Thyroid gland (tissue), 4 donors: ENCODE data around the gene MRFAP1. TPM values are rescaled to one million over a fixed set of nuclear protein-coding genes. Genes with fewer than 3 reads are reported as not detected.
"Not testable (repeated sequence)": the region's sequence is repeated elsewhere in the genome, so short reads cannot be mapped to it uniquely, and the experiment has no call there.

ENCODE experiments used
- DNase-seq, 2 donors: peaks; one replicate each; pipeline ENCODE4 v3.0.0-alpha.2; 2019
- H3K27ac ChIP-seq, 3 donors: fragments of 200-600 bp; sonication (generic); 1 replicate in 2 of 3; 2 replicates in 1 of 3; pipeline ENCODE4 v1.5.1; 2016 to 2019; ENCODE audit warnings: mild to moderate bottlenecking in 1 of 3, moderate library complexity in 1 of 3
- H3K27me3 ChIP-seq: fragments of 200-600 bp; sonication (generic); one replicate; pipeline ENCODE4 v1.5.1; 2019
- H3K36me3 ChIP-seq, 2 donors: fragments of 200-600 bp; sonication (generic); one replicate each; pipeline ENCODE4 v1.5.1; 2016 to 2019
- H3K4me1 ChIP-seq, 2 donors: fragments of 200-600 bp; sonication (generic); one replicate each; pipeline ENCODE4 v1.5.1; 2017 to 2019
- H3K4me3 ChIP-seq, 3 donors: fragments of 200-600 bp; sonication (generic); replicated peaks in 1 of 3; 1 replicate in 2 of 3; 2 replicates in 1 of 3; pipeline ENCODE4 v1.5.1; 2016; ENCODE audit warnings: mild to moderate bottlenecking in 1 of 3
- H3K9me3 ChIP-seq: fragments of 200-600 bp; sonication (generic); one replicate; pipeline ENCODE4 v1.5.1; 2017
- POLR2A ChIP-seq, 2 donors: fragments of 450-650 bp; IDR thresholded peaks; one replicate each; pipeline ENCODE4 v1.6.1; 2017; ENCODE audit warnings: antibody characterized with exemption in 2 of 2, mild to moderate bottlenecking in 2 of 2, moderate library complexity in 1 of 2
- WGBS, 2 donors: methylation state at CpG; one replicate each; pipeline ENCODE4 v1.1.5; 2017; 5-methylcytosine and 5-hydroxymethylcytosine counted together
- intact Hi-C: fragments of 100-400 bp; cut with DNase I; formaldehyde crosslinking; loops from one replicate; pipeline ENCODE4 v1.15.1; 2023
- total RNA-seq, 4 donors: library from RNA; depleted of rRNA; stranded (reverse); fragments of >200 nt; gene quantifications; one replicate each; pipeline ENCODE4 v1.2.3, GENCODE V29; 2016
- TF ChIP-seq, protein P1 (sequence below), 6 experiments: fragments of 200-600 bp in 3 of 6; fragments of 450-650 bp in 3 of 6; sonication (generic) in 3 of 6; IDR thresholded peaks; one replicate each; pipeline ENCODE4 v1.5.1; 2016 to 2019; ENCODE audit warnings: antibody characterized with exemption in 6 of 6, mild to moderate bottlenecking in 2 of 6, inconsistent platforms in 1 of 6, moderate library complexity in 1 of 6

The MRFAP1 gene
- total RNA-seq, 4 donors from 2014 or later, result 258 to 314 (median 288) TPM

DNA sequence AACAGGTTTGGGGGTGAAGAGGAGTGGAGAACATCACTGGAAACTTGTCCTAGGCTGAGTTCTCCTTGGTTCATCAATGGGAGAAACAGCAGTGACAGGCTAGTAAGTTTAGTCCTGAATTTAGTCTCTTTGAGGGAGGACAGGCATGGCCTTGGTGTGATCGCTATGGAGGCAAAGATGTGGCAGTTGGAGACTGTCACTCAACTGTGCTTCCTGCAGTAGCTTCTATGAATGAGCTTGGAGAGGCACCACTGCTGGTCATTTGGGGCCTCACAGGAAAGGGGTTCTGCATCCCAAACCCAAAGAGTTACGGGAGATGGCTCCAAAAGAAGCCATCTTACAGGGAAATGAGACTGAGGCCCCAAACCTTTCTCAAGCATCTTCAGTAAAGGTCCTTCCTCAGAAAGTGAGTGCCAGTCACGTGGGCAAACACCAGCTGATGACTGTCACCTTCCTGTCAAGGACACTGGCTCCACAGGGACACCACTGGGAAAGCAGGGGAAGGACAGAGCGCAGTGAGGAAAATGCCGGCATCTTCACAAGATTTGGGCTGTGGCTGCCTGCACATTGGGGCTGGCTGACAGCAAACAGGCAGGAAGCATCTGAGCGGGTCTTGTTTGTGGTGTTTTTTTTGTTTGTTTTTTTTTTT, 7.2 kb downstream of the MRFAP1 start:
- no peak for DNase-seq
- TF ChIP-seq POLR2A (IDR thresholded peaks at IDR 0.05), result no peak
- TF ChIP-seq, protein P1, sequence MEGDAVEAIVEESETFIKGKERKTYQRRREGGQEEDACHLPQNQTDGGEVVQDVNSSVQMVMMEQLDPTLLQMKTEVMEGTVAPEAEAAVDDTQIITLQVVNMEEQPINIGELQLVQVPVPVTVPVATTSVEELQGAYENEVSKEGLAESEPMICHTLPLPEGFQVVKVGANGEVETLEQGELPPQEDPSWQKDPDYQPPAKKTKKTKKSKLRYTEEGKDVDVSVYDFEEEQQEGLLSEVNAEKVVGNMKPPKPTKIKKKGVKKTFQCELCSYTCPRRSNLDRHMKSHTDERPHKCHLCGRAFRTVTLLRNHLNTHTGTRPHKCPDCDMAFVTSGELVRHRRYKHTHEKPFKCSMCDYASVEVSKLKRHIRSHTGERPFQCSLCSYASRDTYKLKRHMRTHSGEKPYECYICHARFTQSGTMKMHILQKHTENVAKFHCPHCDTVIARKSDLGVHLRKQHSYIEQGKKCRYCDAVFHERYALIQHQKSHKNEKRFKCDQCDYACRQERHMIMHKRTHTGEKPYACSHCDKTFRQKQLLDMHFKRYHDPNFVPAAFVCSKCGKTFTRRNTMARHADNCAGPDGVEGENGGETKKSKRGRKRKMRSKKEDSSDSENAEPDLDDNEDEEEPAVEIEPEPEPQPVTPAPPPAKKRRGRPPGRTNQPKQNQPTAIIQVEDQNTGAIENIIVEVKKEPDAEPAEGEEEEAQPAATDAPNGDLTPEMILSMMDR (IDR thresholded peaks at IDR 0.05), result no peak
- 51 to 66% methylated on average over 6 of the region's 6 CpGs for WGBS, 2 donors
- Histone ChIP-seq H3K27ac (no peak overlapping the region), H3K9me3 (no peaks in the 10 kb centered on the region), H3K27me3 (no peaks in the 10 kb centered on the region), H3K4me1 (peaks cover 2 to 5% of the 10 kb centered on the region in 2 donors), H3K4me3 (no peak overlapping the region), H3K36me3 (peaks cover 4% of the 10 kb centered on the region in 2 donors)
- intact Hi-C loops, result loop anchor here (10.0 kb wide), 1 partner anchor 67 kb away; the partner anchor contains the start of gene BLOC1S4

DNA sequence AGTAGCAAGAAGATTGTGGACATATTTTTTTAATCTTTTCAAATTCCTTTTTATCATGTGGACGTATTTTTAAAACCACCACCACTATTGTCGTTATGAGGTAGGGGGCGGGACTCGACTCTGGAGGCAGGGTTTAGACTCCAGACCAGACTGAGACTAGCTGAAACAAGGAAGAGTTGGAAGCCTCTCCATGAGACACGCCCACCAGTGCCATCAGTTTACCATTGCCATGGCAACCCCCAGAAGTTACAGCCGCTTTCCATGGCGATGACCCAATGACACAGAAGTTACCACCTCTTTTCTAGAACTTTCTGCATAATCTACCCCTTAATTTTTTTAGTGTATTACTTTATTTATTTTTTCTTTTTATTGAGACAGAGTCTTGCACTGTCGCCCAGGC, 8.7 kb downstream of the MRFAP1 start:
- Histone ChIP-seq H3K4me3 (no peak overlapping the region), H3K4me1 (no peaks in the 10 kb centered on the region), H3K36me3 (no peaks in the 10 kb centered on the region), H3K27ac (no peak overlapping the region), H3K9me3 (no peaks in the 10 kb centered on the region), H3K27me3 (no peaks in the 10 kb centered on the region)
- no peak for DNase-seq
- intact Hi-C loops, result loop anchor here (10.0 kb wide), 1 partner anchor 66 kb away; the partner anchor contains the start of gene BLOC1S4
- no peak for TF ChIP-seq POLR2A (IDR thresholded peaks at IDR 0.05)
- TF ChIP-seq, protein P1 (IDR thresholded peaks at IDR 0.05), result no peak
- WGBS, 2 donors, result 90 to 91% methylated on average over 8 of the region's 8 CpGs

DNA sequence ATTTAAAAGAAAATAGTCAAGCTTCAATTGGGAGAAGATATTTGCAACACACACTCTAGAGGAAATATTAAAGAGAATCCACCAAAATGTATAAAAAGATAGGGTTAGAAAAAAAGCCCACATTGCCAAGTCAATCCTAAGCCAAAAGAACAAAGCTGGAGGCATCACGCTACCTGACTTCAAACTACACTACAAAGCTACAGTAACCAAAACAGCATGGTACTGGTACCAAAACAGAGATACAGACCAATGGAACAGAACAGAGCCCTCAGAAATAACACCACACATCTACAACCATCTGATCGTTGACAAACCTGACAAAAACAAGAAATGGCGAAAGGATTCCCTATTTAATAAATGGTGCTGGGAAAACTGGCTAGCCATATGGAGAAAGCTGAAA, 13.7 kb downstream of the MRFAP1 start:
- H3K4me1 ChIP-seq, H3K27me3 ChIP-seq, DNase-seq, H3K36me3 ChIP-seq, H3K4me3 ChIP-seq, H3K27ac ChIP-seq, intact Hi-C loops, H3K9me3 ChIP-seq: not testable (repeated sequence)
- WGBS, 2 donors, result 34 to 77% methylated on average over 3 of the region's 3 CpGs

DNA sequence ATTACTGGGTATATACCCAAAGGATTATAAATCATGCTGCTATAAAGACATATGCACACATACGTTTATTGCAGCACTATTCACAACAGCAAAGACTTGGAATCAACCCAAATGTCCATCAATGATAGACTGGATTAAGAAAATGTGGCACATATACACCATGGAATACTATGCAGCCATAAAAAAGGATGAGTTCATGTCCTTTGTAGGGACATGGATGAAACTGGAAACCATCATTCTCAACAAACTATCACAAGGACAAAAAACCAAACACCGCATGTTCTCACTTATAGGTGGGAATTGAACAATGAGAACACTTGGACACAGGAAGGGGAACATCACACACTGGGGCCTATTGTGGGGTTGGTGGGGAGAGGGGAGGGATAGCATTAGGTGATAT, 14.8 kb downstream of the MRFAP1 start:
- H3K9me3 ChIP-seq, intact Hi-C loops, H3K27ac ChIP-seq, H3K4me1 ChIP-seq, H3K4me3 ChIP-seq, H3K27me3 ChIP-seq, DNase-seq, H3K36me3 ChIP-seq: not testable (repeated sequence)
- WGBS, 2 donors, result 92 to 98% methylated on average over 2 of the region's 2 CpGs

DNA sequence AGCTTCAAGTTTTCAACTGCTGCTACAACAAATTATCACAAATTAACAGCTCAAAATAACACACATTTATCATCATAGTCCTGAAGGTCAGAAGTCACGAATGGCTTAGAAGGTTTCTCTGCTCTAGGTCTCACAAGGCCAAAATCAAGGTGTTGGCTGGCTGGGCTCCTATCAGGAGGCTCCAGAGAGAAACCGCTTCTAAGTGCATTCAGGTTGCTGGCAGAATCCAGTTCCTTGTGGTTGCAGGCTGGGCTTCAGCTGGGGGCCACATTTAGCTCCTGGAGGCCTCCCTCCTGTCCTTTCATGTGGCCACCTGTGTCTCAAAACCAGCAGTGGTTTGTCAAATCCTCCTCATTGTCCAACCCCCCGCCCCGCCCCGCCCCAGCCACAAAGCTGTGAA, 15.4 kb downstream of the MRFAP1 start:
- H3K4me1 ChIP-seq, result peaks cover 0 to 5% of the 10 kb centered on the region in 2 donors
- intact Hi-C loops, result no loop called here
- no peak overlapping the region for H3K4me3 ChIP-seq
- H3K36me3 ChIP-seq, result no peaks in the 10 kb centered on the region
- no peaks in the 10 kb centered on the region for H3K9me3 ChIP-seq
- WGBS, 2 donors, result 88 to 93% methylated on average over 5 of the region's 5 CpGs
- H3K27ac ChIP-seq, result no peak overlapping the region
- DNase-seq, result no peak
- H3K27me3 ChIP-seq, result no peaks in the 10 kb centered on the region
- no peak for TF ChIP-seq POLR2A (IDR thresholded peaks at IDR 0.05)
- TF ChIP-seq, protein P1 (IDR thresholded peaks at IDR 0.05), result no peak

DNA sequence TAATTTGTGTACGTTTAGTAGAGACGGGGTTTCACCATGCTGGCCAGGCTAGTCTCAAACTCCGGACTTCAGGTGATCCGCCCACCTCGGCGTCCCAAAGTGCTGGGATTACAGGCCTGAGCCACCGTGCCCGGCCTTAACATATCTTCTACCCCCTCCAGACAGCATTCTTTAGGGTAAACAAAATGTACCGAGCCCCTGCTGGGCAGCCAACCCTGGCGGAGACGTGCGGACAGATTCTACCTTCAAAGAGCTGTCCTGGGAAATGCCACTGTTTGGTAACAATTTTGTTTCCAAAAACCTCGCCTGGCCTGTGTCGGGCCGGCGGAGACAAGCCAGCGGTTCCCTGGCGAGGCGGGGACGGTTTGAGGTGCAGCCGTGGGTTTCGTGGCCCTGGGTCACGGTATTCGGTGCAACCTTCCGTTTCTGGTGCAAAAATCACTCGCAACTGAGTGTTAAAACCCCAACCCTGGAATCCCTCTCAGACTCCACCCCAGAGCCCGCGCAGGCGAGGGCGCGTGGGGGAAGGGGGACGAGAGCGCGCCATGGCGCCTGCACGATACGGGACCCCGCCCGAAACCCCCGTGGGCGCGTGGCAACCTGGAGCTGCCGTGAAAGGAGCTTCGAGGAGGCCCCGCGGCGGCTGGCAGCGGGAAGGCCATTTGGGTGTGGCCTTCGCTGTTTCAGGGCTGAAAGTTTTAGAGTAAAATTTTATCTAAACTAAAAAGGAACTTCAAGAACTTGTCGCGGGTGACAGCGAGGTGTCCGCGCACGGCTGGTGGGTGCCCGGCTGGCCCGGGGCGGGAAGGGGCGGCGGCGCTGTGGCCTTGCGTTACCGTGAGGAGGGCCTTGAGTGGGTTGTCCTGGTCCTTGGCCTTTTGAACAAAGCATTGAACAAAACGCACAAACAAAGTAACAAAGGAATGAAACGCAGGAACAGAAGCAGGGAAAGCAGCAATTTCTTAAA, 17.0 kb downstream of the MRFAP1 start:
- H3K27ac ChIP-seq, result no peak overlapping the region
- H3K4me3 ChIP-seq, result no peak overlapping the region
- intact Hi-C loops, result no loop called here
- no peak for DNase-seq
- no peaks in the 10 kb centered on the region for H3K27me3 ChIP-seq
- TF ChIP-seq, protein P1 (IDR thresholded peaks at IDR 0.05), result no peak
- TF ChIP-seq POLR2A (IDR thresholded peaks at IDR 0.05), result no peak
- H3K36me3 ChIP-seq, result no peaks in the 10 kb centered on the region
- peaks cover 0 to 5% of the 10 kb centered on the region in 2 donors for H3K4me1 ChIP-seq
- WGBS, 2 donors, result 62 to 75% methylated on average over 49 to 65 of the region's 65 CpGs
- no peaks in the 10 kb centered on the region for H3K9me3 ChIP-seq
